Superior temporal gyrus (tissue), 1 donor: ENCODE data around the gene SFXN5.

Source experiments
- DNase-seq: peaks from one replicate; pipeline ENCODE4 v3.0.0-alpha.2; 2016; ENCODE audit errors: extremely low spot score

Gene SFXN5

DNA sequence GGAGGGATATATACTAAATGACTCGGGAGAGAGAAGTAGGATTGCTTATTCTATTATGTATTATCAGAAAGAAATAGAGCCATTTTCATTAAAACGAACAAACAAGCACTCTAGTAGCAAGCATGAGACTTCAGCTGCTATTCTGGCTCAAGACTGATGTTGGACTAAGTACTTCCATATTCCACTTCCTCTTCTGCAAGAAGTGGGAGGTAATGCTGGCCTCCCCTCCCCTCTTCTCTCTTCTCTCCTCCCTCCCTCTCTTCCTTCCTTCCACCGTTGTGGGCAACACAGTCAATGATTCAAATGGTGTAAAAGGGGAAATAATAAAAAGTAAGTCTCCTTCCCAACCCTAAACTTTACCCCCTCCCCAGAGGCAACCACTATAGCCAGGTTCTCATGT, 91.6 kb downstream of the SFXN5 start:
- no peak for DNase-seq

DNA sequence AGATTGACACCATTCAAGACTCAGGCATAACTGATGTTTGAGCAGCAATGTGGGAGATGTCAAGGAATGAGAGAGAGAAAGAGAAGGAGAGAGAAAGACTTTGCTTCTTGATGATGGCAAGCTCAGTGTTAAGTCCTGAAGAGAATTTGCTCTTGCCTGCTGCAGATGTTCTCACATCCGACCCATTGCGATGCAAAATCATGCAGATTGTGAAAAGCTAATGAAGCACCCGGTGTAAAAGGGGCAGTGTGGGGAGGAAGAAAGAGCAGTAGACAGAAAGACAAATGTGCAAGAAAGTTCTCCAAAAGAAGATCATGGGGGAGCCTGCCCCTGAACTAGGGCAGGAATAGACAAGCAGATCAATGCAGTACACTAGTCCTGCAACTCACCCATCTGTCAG, 96.5 kb downstream of the SFXN5 start:
- no peak for DNase-seq

DNA sequence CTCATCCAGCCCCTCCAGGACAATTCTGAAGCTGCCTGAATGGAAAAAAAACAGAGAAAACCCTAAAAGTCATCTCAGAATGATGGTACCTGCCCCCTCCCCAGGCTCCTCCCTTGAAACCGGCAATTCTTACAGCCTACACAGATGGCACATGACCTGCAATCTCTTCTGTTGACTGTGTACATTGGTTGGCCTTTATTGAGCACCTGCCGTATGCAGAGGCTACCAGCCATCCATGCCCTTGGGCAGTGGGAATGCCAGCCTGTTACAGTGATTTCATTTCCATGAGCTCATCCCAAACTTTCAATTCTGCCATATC, 97.1 kb downstream of the SFXN5 start:
- no peak for DNase-seq

- peak; percentile 68 for DNase-seq
Measured at GRCh38 chr2:72973566-72974435, 97.7 kb downstream of the SFXN5 start.

DNA sequence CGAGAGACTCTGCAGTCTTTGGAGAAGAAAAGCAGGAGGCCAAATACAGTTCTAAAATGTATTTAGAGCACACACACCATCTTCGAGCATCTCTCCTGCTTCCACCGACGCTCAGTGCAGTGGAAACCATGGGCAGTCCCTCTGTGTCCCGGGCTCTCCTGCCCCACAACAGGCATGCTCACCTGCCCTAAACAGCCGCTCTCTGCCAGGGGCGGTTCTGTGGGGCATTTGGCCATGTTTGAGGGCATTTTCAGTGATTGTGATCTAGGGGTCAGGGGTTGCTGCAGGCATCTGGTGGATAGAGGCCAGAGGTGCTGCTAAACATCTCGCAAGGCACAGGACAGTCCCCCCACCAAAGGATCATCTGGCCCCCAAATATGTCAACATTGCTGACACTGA, 98.4 kb downstream of the SFXN5 start:
- DNase-seq = no peak

DNA sequence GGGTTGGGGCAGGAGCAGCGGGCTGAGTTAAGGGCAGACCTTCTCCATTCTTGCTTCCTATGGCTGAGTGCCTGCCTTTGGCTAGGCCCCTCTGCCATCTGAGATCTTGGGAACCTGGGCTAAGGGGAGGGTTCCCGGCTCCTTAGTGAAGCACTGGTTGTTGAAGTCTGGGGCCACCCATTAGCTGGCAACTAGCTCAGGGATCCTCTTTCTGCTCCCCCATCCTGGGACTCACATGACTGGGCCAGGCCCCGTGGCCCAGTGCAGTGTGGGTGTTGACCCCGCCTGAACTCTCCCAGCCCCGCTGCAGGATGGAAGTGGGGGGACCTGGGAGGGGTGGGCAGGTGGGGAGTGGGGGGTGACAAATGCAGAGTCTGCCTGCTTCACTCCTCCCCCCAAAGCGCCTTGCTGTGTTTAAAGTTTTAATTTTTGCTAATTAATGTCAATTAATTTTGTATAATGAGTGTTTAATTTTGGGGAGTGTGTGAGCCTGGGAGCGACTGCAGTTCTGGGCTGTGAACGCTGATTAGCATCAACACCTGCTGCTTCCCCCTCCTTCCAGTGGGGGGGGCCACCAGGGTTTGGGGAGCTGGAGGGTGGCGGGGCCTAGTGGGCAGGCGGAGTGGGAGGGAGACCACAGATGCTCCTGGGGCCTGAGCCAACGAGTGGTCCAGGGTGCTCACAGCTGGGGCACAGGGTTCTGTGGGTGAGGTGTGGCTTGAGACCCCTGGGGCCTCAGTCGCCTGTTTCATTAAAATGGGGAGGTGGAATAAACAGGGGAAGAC, 99.0 kb downstream of the SFXN5 start:
- no peak for DNase-seq

DNA sequence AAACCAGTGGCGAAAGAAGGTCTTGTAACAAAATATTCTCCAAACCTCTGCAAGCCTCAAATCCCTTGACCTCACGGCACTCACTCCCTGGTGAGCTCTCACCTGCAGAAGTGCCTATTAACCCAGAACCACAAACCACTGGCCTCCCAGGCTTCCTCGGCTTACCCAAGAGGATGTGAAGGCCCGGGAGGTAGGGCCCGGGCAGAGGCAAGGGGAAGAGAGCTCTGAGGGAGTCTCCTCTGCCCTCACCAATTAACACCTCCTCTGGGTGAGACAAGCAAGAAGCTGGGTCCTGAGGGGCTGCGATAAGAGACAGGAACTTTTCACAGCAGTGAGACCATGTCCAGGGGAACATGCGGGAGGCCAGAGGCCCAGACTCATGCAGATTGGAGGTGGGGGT, 100.5 kb downstream of the SFXN5 start:
- no peak for DNase-seq

GRCh38 chr2:72969706-72970105, 101.8 kb downstream of the SFXN5 start:
- DNase-seq = no peak

DNA sequence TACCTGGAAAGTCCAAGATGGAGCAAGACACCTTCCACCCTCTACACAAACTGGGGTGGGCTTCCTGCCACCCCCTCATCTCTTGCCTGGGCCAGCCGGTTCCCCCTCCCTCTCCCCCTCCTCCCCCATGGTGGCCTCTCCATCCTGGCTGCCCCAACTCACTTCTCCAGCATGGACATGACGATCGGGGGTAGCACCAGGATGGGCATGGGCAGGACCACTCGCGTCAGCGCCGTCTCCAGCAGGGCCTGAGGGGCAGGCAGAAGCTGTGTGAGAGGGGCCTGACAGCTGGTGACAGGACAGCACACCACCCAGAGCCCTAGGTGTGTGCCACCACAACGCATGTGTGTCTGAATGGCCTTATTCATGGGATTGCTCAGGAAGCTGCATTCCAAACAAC, 103.2 kb downstream of the SFXN5 start:
- DNase-seq = no peak

GRCh38 chr2:72965770-72966450, 105.6 kb downstream of the SFXN5 start:
- no peak for DNase-seq

GRCh38 chr2:72965016-72965415, 106.5 kb downstream of the SFXN5 start:
- no peak for DNase-seq

DNA sequence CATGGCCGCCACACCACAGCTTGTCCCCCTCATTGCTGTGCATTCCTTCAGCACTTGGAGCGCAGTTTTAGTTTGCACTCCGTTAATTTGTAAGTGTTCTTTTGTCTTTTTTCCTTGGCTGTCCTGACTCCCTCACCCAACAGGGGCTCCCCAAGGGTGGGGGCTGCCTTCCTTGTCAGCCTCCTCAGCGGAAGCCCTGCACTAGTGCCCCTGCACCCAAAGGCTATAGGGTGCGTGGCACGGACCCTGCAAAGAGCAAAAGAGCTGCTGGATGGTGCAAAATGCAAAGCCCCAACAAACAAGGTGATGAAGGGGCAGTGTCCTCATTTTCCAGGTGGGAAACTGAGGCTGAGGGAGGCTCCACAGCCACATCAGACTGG, 107.4 kb downstream of the SFXN5 start:
- no peak for DNase-seq

- no peak for DNase-seq
Measured at GRCh38 chr2:72963423-72964145, 107.9 kb downstream of the SFXN5 start.

DNA sequence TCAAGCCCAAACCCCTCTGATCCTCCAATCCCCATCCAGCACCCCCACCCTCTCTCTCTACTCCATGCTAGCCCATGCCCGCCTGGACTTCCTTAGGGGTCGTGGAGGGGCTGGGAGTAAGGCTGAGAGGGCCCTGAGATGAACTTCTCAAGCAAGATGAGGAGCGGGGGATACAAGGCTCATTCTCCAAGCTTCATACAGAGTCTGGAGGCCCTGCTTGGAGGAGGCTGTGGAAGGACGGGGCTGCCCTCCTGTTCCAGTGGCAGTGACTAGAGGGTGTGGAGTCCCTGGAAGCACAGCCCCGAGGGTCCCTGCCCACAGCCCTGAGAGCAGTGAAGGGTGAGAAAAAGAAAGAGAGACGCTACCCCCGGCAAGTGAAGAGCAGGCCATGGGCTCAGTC, 108.6 kb downstream of the SFXN5 start:
- no peak for DNase-seq

GRCh38 chr2:72961853-72962468, 109.6 kb downstream of the SFXN5 start:
- no peak for DNase-seq

DNA sequence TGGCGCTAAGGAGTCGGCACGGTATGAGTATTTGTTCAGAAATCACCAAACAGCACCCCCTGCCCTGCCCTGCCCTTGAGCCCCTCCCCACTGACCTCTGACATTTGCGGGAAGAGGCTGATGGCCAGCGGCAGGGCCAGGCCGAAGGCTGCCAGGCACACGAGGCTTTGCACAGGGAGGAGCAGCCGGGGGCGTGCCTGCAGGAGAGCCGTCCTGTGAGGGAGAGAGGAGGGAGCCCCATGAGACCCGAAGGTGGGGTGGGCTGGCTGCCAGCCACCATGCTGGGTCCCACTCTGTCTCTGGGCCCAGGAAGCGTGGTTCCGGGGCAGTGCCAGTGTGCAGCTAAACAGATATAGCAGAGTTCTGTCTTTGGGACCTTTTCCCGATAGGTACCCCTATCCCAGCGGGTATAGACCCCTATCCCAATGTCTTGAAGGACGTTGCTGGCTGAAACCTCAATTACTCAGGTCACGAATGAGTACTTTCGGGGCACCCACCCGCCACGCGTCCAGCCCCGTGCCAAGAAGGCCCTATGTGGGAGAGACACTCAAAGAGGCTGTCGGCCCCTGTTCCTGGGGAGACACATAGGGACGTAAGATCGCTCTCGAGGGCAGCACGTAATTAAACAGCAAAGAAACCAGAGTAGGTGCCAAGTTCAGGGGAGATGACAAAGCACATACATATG, 110.3 kb downstream of the SFXN5 start:
- DNase-seq = no peak

GRCh38 chr2:72959995-72960981, 111.2 kb downstream of the SFXN5 start:
- no peak for DNase-seq

- no peak for DNase-seq
Measured at GRCh38 chr2:72959554-72959953, 112.0 kb downstream of the SFXN5 start.

DNA sequence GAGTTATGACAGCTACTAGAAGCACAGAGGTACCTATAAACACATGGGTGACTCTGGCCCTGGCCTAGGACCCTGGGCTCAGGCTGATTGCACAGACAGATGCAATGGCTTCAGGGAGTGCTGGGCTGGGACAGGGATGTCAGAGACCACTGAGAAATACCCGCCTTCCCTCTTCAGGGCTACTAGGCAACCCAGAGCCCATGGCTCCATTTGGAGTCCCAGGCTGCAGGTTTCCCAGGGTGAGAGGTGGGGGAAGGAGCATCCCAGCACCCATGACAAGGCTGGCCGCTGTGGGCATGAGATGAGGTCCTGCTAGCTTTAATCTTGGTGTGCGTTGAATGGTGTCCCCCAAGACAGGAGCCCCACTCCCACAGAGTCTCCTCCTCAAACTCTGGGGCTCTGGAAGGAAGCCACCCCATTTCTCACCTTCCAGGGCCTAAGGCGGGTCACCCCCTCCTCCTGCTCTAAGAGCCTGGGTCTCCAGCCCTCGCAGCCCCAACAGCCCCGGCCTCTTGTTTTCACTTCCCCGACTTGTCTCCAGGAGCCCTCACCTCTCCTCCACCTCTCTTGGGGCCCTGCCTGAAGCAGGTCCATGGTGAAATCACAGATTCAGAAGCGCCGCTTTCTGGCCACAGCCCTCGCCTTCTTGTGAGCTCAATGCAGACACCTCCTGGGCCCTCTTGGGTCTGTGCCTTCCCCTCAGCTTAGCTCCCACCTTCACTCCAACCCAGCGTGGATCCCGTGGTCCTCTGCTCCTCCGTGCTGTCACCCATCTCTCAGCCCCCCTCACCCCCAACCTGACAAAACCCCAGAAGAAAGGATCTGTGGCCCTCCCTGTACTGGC, 112.7 kb downstream of the SFXN5 start:
- DNase-seq = no peak
